DMS114 treated with DMSO at 0.1 percent for 48 hours (cell line): ENCODE measurements around the gene PCGF1.
A peak's percentile ranks its signal among the peaks of the same experiment; 100 is the strongest.

Source experiments
- DNase-seq: peaks from one replicate; lab custom pipeline; 2025; ENCODE audit not compliant: unreplicated experiment; lab: John Stamatoyannopoulos, UW

PCGF1 gene

GRCh38 chr2:74537140-74537539 lies 29.6 kb upstream of the PCGF1 start:
- no peak for DNase-seq

GRCh38 chr2:74536166-74536950 lies 28.9 kb upstream of the PCGF1 start:
- DNase-seq: no peak

- no peak for DNase-seq
Observed at GRCh38 chr2:74535440-74535965, 28.0 kb upstream of the PCGF1 start.

- DNase-seq: no peak
Observed at GRCh38 chr2:74534411-74534810, 26.9 kb upstream of the PCGF1 start.

- DNase-seq: no peak
Observed at GRCh38 chr2:74533464-74533863, 26.0 kb upstream of the PCGF1 start.

- peak; percentile 70 for DNase-seq
Observed at GRCh38 chr2:74532222-74532621, 24.7 kb upstream of the PCGF1 start.

GRCh38 chr2:74531666-74532065 lies 24.2 kb upstream of the PCGF1 start:
- no peak for DNase-seq

GRCh38 chr2:74530239-74531187 lies 23.0 kb upstream of the PCGF1 start:
- DNase-seq: no peak

GRCh38 chr2:74529357-74530238 lies 22.1 kb upstream of the PCGF1 start, which contains the start of the genes AUP1 and HTRA2:
AUP1 (minus strand) TSS chr2:74529706; CDS start chr2:74529629, 77 bp downstream.
HTRA2 (plus strand) TSS chr2:74529933; CDS start chr2:74530007, 74 bp downstream.
- peak; percentile 96 for DNase-seq

GRCh38 chr2:74528600-74529356 lies 21.3 kb upstream of the PCGF1 start:
- DNase-seq: no peak

- DNase-seq: no peak
Observed at GRCh38 chr2:74527741-74528140, 20.2 kb upstream of the PCGF1 start.

- DNase-seq: no peak
Observed at GRCh38 chr2:74526649-74527230, 19.2 kb upstream of the PCGF1 start.

- peak; percentile 66 for DNase-seq
Observed at GRCh38 chr2:74525717-74526648, 18.5 kb upstream of the PCGF1 start, which contains the start of gene DQX1. DQX1 (minus strand) TSS chr2:74526231; CDS start chr2:74525729, 502 bp downstream.

GRCh38 chr2:74524955-74525716 lies 17.6 kb upstream of the PCGF1 start:
- no peak for DNase-seq

- DNase-seq: no peak
Observed at GRCh38 chr2:74524005-74524404, 16.5 kb upstream of the PCGF1 start.

GRCh38 chr2:74522516-74522915 lies 15.0 kb upstream of the PCGF1 start:
- DNase-seq: no peak

- no peak for DNase-seq
Observed at GRCh38 chr2:74516650-74517049, 9.2 kb upstream of the PCGF1 start.
